ENCODE measurements around the gene SIRPG. TPM values are rescaled to one million over a fixed set of nuclear protein-coding genes. Genes with fewer than 3 reads are reported as not detected.

Gene SIRPG
- total and polyA plus RNA-seq, 2 of the 13 experiments (the other 11 are each of a cell fraction or from before 2014, with no cell fraction given), result not detected

DNA sequence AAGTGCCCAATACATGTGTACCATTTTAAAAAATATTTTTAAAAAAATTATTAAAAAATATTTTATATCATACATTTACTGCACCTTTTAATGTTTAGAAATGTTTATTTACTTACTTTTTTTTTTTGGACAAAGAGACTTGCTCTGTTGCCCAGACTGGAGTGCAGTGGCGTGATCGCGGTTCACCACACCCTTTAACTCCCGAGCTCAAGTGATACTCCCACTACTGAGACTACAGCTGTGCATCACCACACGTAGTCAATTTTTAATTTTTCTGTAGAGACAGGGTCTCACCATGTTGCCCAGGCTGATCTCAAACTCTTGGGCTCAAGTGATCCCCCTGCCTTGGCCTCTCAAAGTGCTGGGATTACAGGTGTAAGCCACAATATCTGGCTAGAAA is 9.2 kb upstream of the SIRPG start:
- in situ Hi-C loops (cut with HindIII; ENCODE audit: extremely low pct_ligation_motif_present, low pct_unique_long_range_greater_than_20kb) (no loop called here), intact Hi-C loops (cut with micrococcal nuclease; ENCODE audit: unreplicated experiment) (no loop called here)
- POLR2A ChIA-PET, result no interaction called here
- no peak overlapping the region for H3K4me3 ChIP-seq (replicated peaks in 1 of 3; ENCODE audit: insufficient read depth in 1 of 3, low read depth in 2 of 3, low read length in 3 of 3)
- CTCF ChIA-PET (ENCODE audit: low intra/inter-chr PET ratio, low total read pairs), result no interaction called here
- H3K27me3 ChIP-seq (ENCODE audit: control insufficient read depth in 1 of 2, insufficient read depth in 2 of 2, low read length in 2 of 2), result peaks cover 0 to 17% of the 10 kb centered on the region in 2 experiments; a peak in 1 of 5 replicates
- no peak for DNase-seq (ENCODE audit: low spot score)
- no peak overlapping the region for H3K9ac ChIP-seq (ENCODE audit: insufficient read depth, low read depth, low read length)
- BruUV-seq (replicated peaks), result no TSS peak
- no peak for FAIRE-seq
- ATAC-seq, result no peak
- H3K79me2 ChIP-seq (ENCODE audit: insufficient read depth, low read length), result no peaks in the 10 kb centered on the region
- no peak overlapping the region for H3K27ac ChIP-seq (ENCODE audit: extremely low read length, insufficient read depth, low read length)
- H4K20me1 ChIP-seq (ENCODE audit: insufficient read depth, low read length), result no peaks in the 10 kb centered on the region
- 23% methylated on average over 4 of the region's 5 CpGs for WGBS (ENCODE audit: low lambda C conversion rate)
- no peaks in the 10 kb centered on the region for H3K36me3 ChIP-seq (replicated peaks in 1 of 2; ENCODE audit: control insufficient read depth in 1 of 2, insufficient read depth in 2 of 2, low read length in 2 of 2)
- no peaks in the 10 kb centered on the region for H3K9me3 ChIP-seq (ENCODE audit: low read length)
- TF ChIP-seq THAP11 (CRISPR knock-in tag; IDR thresholded peaks at IDR 0.05) (no peak), ZFX (CRISPR knock-in tag; IDR thresholded peaks at IDR 0.05; ENCODE audit: low read depth) (no peak), NCOR1 (IDR thresholded peaks at IDR 0.05; ENCODE audit: borderline replicate concordance, low read length) (no peak), PCBP2 (optimal IDR thresholded peaks at IDR 0.05; ENCODE audit: low read depth, low read length, poor library complexity, severe bottlenecking) (no peak), XBP1 (CRISPR knock-in tag; IDR thresholded peaks at IDR 0.05) (no peak), ZNF761 (CRISPR knock-in tag; conservative IDR thresholded peaks at IDR 0.05) (no peak), POLR2AphosphoS2 (IDR thresholded peaks at IDR 0.05; ENCODE audit: low read depth, low read length) (no peak), SIN3B (IDR thresholded peaks at IDR 0.05; ENCODE audit: low read length) (no peak), ZNF232 (CRISPR knock-in tag; IDR thresholded peaks at IDR 0.05; ENCODE audit: borderline replicate concordance) (no peak), SRSF9 (IDR thresholded peaks at IDR 0.05; ENCODE audit: borderline replicate concordance, insufficient read depth, low read depth, low read length, poor library complexity, severe bottlenecking) (no peak), JARID2 (CRISPR knock-in tag; IDR thresholded peaks at IDR 0.05; ENCODE audit: insufficient replicate concordance) (no peak), AFF4 (CRISPR knock-in tag; IDR thresholded peaks at IDR 0.05) (no peak), GTF3A (CRISPR knock-in tag; conservative IDR thresholded peaks at IDR 0.05) (no peak), ZNF557 (CRISPR knock-in tag; IDR thresholded peaks at IDR 0.05) (no peak), ZNF563 (CRISPR knock-in tag; IDR thresholded peaks at IDR 0.05) (no peak)
- TF ChIP-seq, protein P1, sequence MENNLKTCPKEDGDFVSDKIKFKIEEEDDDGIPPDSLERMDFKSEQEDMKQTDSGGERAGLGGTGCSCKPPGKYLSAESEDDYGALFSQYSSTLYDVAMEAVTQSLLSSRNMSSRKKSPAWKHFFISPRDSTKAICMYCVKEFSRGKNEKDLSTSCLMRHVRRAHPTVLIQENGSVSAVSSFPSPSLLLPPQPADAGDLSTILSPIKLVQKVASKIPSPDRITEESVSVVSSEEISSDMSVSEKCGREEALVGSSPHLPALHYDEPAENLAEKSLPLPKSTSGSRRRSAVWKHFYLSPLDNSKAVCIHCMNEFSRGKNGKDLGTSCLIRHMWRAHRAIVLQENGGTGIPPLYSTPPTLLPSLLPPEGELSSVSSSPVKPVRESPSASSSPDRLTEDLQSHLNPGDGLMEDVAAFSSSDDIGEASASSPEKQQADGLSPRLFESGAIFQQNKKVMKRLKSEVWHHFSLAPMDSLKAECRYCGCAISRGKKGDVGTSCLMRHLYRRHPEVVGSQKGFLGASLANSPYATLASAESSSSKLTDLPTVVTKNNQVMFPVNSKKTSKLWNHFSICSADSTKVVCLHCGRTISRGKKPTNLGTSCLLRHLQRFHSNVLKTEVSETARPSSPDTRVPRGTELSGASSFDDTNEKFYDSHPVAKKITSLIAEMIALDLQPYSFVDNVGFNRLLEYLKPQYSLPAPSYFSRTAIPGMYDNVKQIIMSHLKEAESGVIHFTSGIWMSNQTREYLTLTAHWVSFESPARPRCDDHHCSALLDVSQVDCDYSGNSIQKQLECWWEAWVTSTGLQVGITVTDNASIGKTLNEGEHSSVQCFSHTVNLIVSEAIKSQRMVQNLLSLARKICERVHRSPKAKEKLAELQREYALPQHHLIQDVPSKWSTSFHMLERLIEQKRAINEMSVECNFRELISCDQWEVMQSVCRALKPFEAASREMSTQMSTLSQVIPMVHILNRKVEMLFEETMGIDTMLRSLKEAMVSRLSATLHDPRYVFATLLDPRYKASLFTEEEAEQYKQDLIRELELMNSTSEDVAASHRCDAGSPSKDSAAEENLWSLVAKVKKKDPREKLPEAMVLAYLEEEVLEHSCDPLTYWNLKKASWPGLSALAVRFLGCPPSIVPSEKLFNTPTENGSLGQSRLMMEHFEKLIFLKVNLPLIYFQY (CRISPR knock-in tag; IDR thresholded peaks at IDR 0.05; ENCODE audit: borderline replicate concordance), result no peak
- H2AFZ ChIP-seq (ENCODE audit: low read length), result no peak overlapping the region
- H3K4me1 ChIP-seq (ENCODE audit: insufficient read depth, low read length), result no peaks in the 10 kb centered on the region
- no peak overlapping the region for H3K4me2 ChIP-seq (ENCODE audit: low read depth, low read length)
